Upper lobe of right lung (tissue), 1 donor: ENCODE data around the gene SLCO2B1. TPM values are rescaled to one million over a fixed set of nuclear protein-coding genes. Genes with fewer than 3 reads are reported as not detected.

Source experiments
- ATAC-seq: fragments of 200-7000 bp; cut with Tn5 transposase; one replicate; pipeline ENCODE4 v1.9.1; 2020; ENCODE audit warnings: mild to moderate bottlenecking, moderate library complexity
- DNase-seq: peaks from one replicate; pipeline ENCODE4 v3.0.0-alpha.2; 2020
- H3K27ac ChIP-seq: fragments of 200-600 bp; one replicate; pipeline ENCODE4 v1.8.0; 2022
- H3K27me3 ChIP-seq: fragments of 200-600 bp; one replicate; pipeline ENCODE4 v1.8.0; 2022; ENCODE audit warnings: mild to moderate bottlenecking
- H3K36me3 ChIP-seq: fragments of 200-600 bp; one replicate; pipeline ENCODE4 v1.8.0; 2022
- H3K4me1 ChIP-seq: fragments of 200-600 bp; one replicate; pipeline ENCODE4 v1.8.0; 2022
- H3K4me3 ChIP-seq: fragments of 200-600 bp; one replicate; pipeline ENCODE4 v1.8.0; 2022; ENCODE audit warnings: mild to moderate bottlenecking
- H3K9me3 ChIP-seq: fragments of 200-600 bp; one replicate; pipeline ENCODE4 v1.8.0; 2022
- CTCF ChIP-seq: fragments of 200-600 bp; IDR thresholded peaks from one replicate; pipeline ENCODE4 v1.8.0; 2022; ENCODE audit warnings: antibody characterized with exemption
- intact Hi-C: fragments of 100-400 bp; cut with DNase I; formaldehyde crosslinking; loops from one replicate; pipeline ENCODE4 v1.11.0; 2022
- total RNA-seq: library from RNA; stranded (reverse); fragmentation: NEBNext Ultra II Directional; extraction: Animal tissue kit (Norgen Biotek cat#: 25700); gene quantifications from one replicate; pipeline ENCODE4 v1.2.1, GENCODE V29; 2021
- donor health status: DM: no; HTN: yes; CAD: no; lungs with severe emphysema.

The SLCO2B1 gene
- total RNA-seq, 1 donor from 2014 or later = 204 TPM

GRCh38 chr11:75233754-75234172 is 82.9 kb downstream of the SLCO2B1 start:
- intact Hi-C loops = no loop called here
- ATAC-seq (peak; percentile 69), DNase-seq (no peak)
- TF ChIP-seq CTCF = no peak
- Histone ChIP-seq H3K27me3 (peaks cover 1% of the 10 kb centered on the region), H3K4me3 (no peak overlapping the region), H3K27ac (no peak overlapping the region), H3K4me1 (no peaks in the 10 kb centered on the region), H3K9me3 (no peaks in the 10 kb centered on the region), H3K36me3 (no peaks in the 10 kb centered on the region)

GRCh38 chr11:75236062-75236461 is 85.2 kb downstream of the SLCO2B1 start:
- DNase-seq = no peak
- Histone ChIP-seq H3K9me3 (no peaks in the 10 kb centered on the region), H3K27ac (no peak overlapping the region), H3K36me3 (no peaks in the 10 kb centered on the region), H3K4me1 (peaks cover 5% of the 10 kb centered on the region), H3K4me3 (no peak overlapping the region), H3K27me3 (peaks cover 24% of the 10 kb centered on the region)
- no peak for TF ChIP-seq CTCF
- intact Hi-C loops = no loop called here
- no peak for ATAC-seq

- Histone ChIP-seq H3K27me3 (peaks cover 24% of the 10 kb centered on the region), H3K27ac (no peak overlapping the region), H3K4me3 (no peak overlapping the region), H3K4me1 (peaks cover 5% of the 10 kb centered on the region), H3K9me3 (no peaks in the 10 kb centered on the region), H3K36me3 (no peaks in the 10 kb centered on the region)
- no peak for TF ChIP-seq CTCF
- ATAC-seq = no peak
- no peak for DNase-seq
- intact Hi-C loops = no loop called here
Observed at GRCh38 chr11:75237050-75237449, 86.1 kb downstream of the SLCO2B1 start.

- no peaks in the 10 kb centered on the region for H3K9me3 ChIP-seq
- no peak overlapping the region for H3K4me3 ChIP-seq
- H3K27ac ChIP-seq = no peak overlapping the region
- H3K36me3 ChIP-seq = no peaks in the 10 kb centered on the region
- intact Hi-C loops = no loop called here
- peaks cover 40% of the 10 kb centered on the region for H3K27me3 ChIP-seq
- TF ChIP-seq CTCF = no peak
- DNase-seq (no peak), ATAC-seq (no peak)
- peaks cover 5% of the 10 kb centered on the region for H3K4me1 ChIP-seq
Observed at GRCh38 chr11:75238595-75239440, 87.9 kb downstream of the SLCO2B1 start.

GRCh38 chr11:75239531-75240290 is 88.8 kb downstream of the SLCO2B1 start:
- H3K36me3 ChIP-seq = no peaks in the 10 kb centered on the region
- intact Hi-C loops = no loop called here
- no peak overlapping the region for H3K4me3 ChIP-seq
- TF ChIP-seq CTCF = no peak
- ATAC-seq (no peak), DNase-seq (no peak)
- H3K9me3 ChIP-seq = no peaks in the 10 kb centered on the region
- peaks cover 5% of the 10 kb centered on the region for H3K4me1 ChIP-seq
- peaks cover 44% of the 10 kb centered on the region for H3K27me3 ChIP-seq
- no peak overlapping the region for H3K27ac ChIP-seq
